ENCODE data around the gene PDK3. TPM values are rescaled to one million over a fixed set of nuclear protein-coding genes. Genes with fewer than 3 reads are reported as not detected.
A peak's percentile ranks its signal among the peaks of the same experiment; 100 is the strongest.

The PDK3 gene
- total and polyA plus RNA-seq, 2 donors, result 7.6 to 12.5 TPM

DNA sequence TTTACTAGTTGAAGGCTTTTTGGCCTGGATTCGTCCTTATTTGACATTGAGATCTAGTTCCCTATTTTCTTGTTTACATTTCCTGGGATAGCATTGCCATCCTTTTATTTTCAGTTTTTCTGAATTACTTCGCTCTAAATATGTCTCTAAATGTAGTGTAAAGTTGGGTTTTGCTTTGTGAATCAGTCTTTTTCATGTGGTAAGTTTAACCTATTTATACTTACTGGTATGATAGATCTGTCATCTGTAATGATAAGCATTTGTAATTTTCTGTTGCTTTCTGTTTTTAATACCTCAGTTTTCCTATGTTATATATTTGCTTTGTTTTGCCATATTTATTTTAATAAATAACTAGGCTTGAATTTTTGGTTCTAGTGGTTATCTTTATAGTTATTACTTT, 6.7 kb downstream of the PDK3 start:
- WGBS, result 50% methylated on average over 2 of the region's 2 CpGs
- peaks cover 0 to 8% of the 10 kb centered on the region in 2 donors for H3K4me1 ChIP-seq (ENCODE audit: control insufficient read depth in 2 of 2, insufficient read depth in 2 of 2, low read length in 2 of 2)

DNA sequence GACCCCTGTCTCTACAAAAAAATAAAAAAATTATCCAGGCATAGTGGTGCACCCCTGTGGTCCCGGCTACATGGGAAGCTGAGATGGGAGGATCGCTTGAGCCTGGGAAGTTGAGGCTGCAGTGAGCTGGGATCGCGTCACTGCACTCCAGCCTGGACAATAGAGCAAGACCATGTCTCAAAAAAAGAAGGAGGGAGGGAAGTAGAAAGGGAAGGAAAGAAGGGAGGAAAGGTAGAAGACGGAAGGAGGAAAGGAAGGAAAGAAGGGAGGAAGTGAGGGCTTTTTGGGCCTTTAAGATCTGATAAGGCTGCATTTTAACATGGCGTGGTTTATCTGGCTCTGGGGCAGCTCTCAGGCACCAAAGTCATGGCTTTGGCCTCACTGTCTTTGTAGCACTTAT, 10.4 kb downstream of the PDK3 start:
- no peak for DNase-seq (ENCODE audit: low read depth in 6 of 9, low spot score in 9 of 9)
- Histone ChIP-seq H3K27ac (ENCODE audit: low read depth in 1 of 2, low read length in 1 of 2) (no peak overlapping the region), H3K36me3 (ENCODE audit: control insufficient read depth in 2 of 2, insufficient read depth in 2 of 2, low read length in 1 of 2) (no peaks in the 10 kb centered on the region), H3K27me3 (ENCODE audit: control insufficient read depth in 2 of 2, insufficient read depth in 1 of 2, low read length in 1 of 2) (no peaks in the 10 kb centered on the region), H3K4me3 (ENCODE audit: low read length in 2 of 2) (no peak overlapping the region), H3K9me3 (ENCODE audit: control insufficient read depth in 2 of 2, insufficient read depth in 1 of 2, low read length in 1 of 2) (no peaks in the 10 kb centered on the region), H3K4me1 (ENCODE audit: control insufficient read depth in 2 of 2, insufficient read depth in 2 of 2, low read length in 2 of 2) (peaks cover 3 to 14% of the 10 kb centered on the region in 2 donors)
- 65% methylated on average over 6 of the region's 6 CpGs for WGBS

More for the DNA sequence above, 6.7 kb downstream of the PDK3 start:
- H3K9me3 ChIP-seq (ENCODE audit: control insufficient read depth in 2 of 2, insufficient read depth in 1 of 2, low read length in 1 of 2), result no peaks in the 10 kb centered on the region
- H3K4me3 ChIP-seq (ENCODE audit: low read length in 2 of 2), result no peak overlapping the region
- no peak overlapping the region for H3K27ac ChIP-seq (ENCODE audit: low read depth in 1 of 2, low read length in 1 of 2)
- no peaks in the 10 kb centered on the region for H3K27me3 ChIP-seq (ENCODE audit: control insufficient read depth in 2 of 2, insufficient read depth in 1 of 2, low read length in 1 of 2)
- no peak for DNase-seq (ENCODE audit: low read depth in 6 of 9, low spot score in 9 of 9)
- no peaks in the 10 kb centered on the region for H3K36me3 ChIP-seq (ENCODE audit: control insufficient read depth in 2 of 2, insufficient read depth in 2 of 2, low read length in 1 of 2)

DNA sequence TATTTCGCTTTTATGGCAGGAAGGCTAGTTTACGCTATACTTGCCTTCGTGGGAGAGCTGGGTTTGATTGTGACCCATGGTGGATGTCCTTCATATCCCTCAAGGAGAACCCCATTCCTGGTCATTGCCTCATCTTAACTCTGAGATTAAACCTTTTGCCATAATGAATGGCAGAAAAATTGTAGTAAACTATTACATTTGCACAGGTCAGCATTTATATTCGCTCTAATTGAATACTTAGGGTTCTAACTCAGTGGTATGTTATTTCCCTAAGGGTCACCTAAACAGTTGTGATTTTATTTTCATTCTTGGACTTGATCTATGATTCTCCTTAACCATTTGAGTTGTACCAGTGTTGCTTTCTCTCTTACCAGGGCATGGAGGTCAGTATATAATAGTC, 13.4 kb downstream of the PDK3 start:
- Histone ChIP-seq H3K27me3 (ENCODE audit: control insufficient read depth in 2 of 2, insufficient read depth in 1 of 2, low read length in 1 of 2) (no peaks in the 10 kb centered on the region), H3K36me3 (ENCODE audit: control insufficient read depth in 2 of 2, insufficient read depth in 2 of 2, low read length in 1 of 2) (no peaks in the 10 kb centered on the region), H3K4me1 (ENCODE audit: control insufficient read depth in 2 of 2, insufficient read depth in 2 of 2, low read length in 2 of 2) (peaks cover 6 to 21% of the 10 kb centered on the region in 2 donors), H3K27ac (ENCODE audit: low read depth in 1 of 2, low read length in 1 of 2) (peak overlapping the region in 1 of 2 donors; percentile 94), H3K9me3 (ENCODE audit: control insufficient read depth in 2 of 2, insufficient read depth in 1 of 2, low read length in 1 of 2) (no peaks in the 10 kb centered on the region), H3K4me3 (ENCODE audit: low read length in 2 of 2) (no peak overlapping the region)
- no peak for DNase-seq (ENCODE audit: low read depth in 6 of 9, low spot score in 9 of 9)
- 97% methylated on average over 4 of the region's 4 CpGs for WGBS

DNA sequence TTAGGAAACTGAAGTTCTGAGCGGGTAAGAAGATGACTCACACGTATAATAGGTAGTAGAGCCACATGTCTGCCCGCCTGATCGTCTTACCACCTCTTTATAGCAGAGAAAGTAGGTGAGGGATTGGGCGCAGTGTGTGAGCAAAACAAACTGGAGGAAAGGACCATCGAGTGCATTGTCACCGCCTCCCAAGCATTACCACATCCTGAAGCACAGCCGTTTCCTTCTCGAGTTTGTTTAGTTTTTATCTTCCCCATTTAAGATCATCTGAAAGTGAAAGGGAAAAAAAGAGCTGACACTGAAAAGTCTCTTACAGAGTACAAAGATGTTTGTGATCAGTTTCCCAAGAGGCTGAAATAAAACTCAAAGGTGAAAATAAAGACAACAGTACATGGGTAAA, 14.8 kb downstream of the PDK3 start:
- Histone ChIP-seq H3K27ac (ENCODE audit: low read depth in 1 of 2, low read length in 1 of 2) (peak overlapping the region; percentile 91 to 94), H3K36me3 (ENCODE audit: control insufficient read depth in 2 of 2, insufficient read depth in 2 of 2, low read length in 1 of 2) (no peaks in the 10 kb centered on the region), H3K27me3 (ENCODE audit: control insufficient read depth in 2 of 2, insufficient read depth in 1 of 2, low read length in 1 of 2) (no peaks in the 10 kb centered on the region), H3K9me3 (ENCODE audit: control insufficient read depth in 2 of 2, insufficient read depth in 1 of 2, low read length in 1 of 2) (no peaks in the 10 kb centered on the region), H3K4me3 (ENCODE audit: low read length in 2 of 2) (peak overlapping the region; percentile 23 to 43), H3K4me1 (ENCODE audit: control insufficient read depth in 2 of 2, insufficient read depth in 2 of 2, low read length in 2 of 2) (peaks cover 6 to 21% of the 10 kb centered on the region in 2 donors)
- DNase-seq (ENCODE audit: low read depth in 6 of 9, low spot score in 9 of 9), result peak; percentile 45 to 90 (median 68)
- WGBS, result 5% methylated on average over 9 of the region's 9 CpGs

DNA sequence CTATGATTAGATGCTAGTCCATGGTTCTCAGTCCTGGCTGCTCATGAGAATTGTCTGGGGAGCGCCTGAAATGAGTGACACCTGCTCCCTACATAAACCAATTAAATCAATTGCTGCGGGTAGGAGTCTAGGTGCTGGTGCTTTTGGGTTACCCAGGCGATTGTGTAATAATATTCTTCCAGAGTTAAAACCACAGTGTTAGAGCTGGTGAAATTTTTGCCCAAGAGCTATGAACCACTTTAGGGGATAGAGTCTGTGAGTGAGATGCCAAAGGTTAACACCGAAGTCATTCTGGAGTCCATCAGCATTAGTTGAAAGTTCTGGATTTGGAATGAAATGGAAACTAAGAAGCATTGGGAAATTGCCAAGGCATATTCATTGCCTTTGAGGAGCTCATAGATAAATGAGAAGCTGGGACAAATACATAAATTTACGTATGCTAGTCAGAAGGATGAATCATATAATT, 15.3 kb downstream of the PDK3 start:
- WGBS, result 29% methylated on average over 5 of the region's 5 CpGs
- H3K27me3 ChIP-seq (ENCODE audit: control insufficient read depth in 2 of 2, insufficient read depth in 1 of 2, low read length in 1 of 2), result no peaks in the 10 kb centered on the region
- no peak for DNase-seq (ENCODE audit: low read depth in 6 of 9, low spot score in 9 of 9)
- H3K27ac ChIP-seq (ENCODE audit: low read depth in 1 of 2, low read length in 1 of 2), result peak overlapping the region; percentile 91 to 94
- H3K36me3 ChIP-seq (ENCODE audit: control insufficient read depth in 2 of 2, insufficient read depth in 2 of 2, low read length in 1 of 2), result no peaks in the 10 kb centered on the region
- H3K4me3 ChIP-seq (ENCODE audit: low read length in 2 of 2), result peak overlapping the region; percentile 23 to 43
- no peaks in the 10 kb centered on the region for H3K9me3 ChIP-seq (ENCODE audit: control insufficient read depth in 2 of 2, insufficient read depth in 1 of 2, low read length in 1 of 2)
- H3K4me1 ChIP-seq (ENCODE audit: control insufficient read depth in 2 of 2, insufficient read depth in 2 of 2, low read length in 2 of 2), result peaks cover 6 to 21% of the 10 kb centered on the region in 2 donors

DNA sequence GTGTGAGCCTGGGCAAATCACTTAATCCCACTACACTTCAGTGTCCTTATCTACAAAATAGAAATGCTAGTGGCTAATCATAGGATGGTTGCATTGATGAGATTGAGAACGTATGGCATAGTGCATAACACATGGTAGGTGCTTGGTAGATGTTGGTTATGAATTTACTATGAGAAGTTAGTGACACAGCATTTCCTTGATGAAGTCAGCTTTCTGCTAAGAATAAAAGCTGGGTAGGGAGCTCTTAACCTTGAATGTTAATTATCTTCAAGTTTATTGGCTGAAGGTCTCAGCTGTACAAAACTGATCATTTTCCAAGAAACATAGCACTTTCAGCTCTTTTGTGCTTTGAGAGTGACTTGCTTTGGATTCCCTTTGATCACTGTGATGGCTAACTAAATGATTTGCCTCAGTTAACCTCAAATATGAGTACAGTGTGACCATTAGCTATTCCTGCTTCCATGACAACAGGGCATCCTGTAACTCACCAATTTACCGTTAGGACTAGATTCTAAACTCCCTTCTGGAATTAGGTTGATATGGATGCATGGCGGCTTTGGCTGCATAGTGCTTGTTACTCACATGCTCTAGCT, 17.8 kb downstream of the PDK3 start:
- Histone ChIP-seq H3K4me1 (ENCODE audit: control insufficient read depth in 2 of 2, insufficient read depth in 2 of 2, low read length in 2 of 2) (peaks cover 6 to 21% of the 10 kb centered on the region in 2 donors), H3K27ac (ENCODE audit: low read depth in 1 of 2, low read length in 1 of 2) (no peak overlapping the region), H3K9me3 (ENCODE audit: control insufficient read depth in 2 of 2, insufficient read depth in 1 of 2, low read length in 1 of 2) (no peaks in the 10 kb centered on the region), H3K36me3 (ENCODE audit: control insufficient read depth in 2 of 2, insufficient read depth in 2 of 2, low read length in 1 of 2) (no peaks in the 10 kb centered on the region), H3K27me3 (ENCODE audit: control insufficient read depth in 2 of 2, insufficient read depth in 1 of 2, low read length in 1 of 2) (no peaks in the 10 kb centered on the region), H3K4me3 (ENCODE audit: low read length in 2 of 2) (no peak overlapping the region)
- 56% methylated on average over 3 of the region's 3 CpGs for WGBS
- DNase-seq (ENCODE audit: low read depth in 6 of 9, low spot score in 9 of 9), result no peak

DNA sequence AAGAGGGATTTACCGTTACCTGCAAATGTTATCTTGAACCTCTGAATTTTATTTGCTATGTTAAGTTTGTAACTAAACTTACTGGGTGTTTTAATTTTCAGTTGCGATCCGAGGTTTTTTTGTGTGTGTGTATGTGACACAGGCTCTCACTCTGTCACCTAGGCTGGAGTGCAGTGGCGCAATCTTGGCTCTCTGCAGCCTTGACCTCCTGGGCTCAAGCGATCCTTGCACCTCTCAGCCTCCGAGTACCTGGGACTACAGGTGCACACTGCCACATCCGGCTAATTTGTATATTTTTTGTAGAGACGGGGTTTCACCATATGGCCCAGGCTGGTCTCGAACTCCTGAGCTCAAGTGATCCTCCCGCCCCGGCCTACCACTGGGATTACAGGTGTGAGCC, 18.5 kb downstream of the PDK3 start:
- no peak overlapping the region for H3K27ac ChIP-seq (ENCODE audit: low read depth in 1 of 2, low read length in 1 of 2)
- H3K27me3 ChIP-seq (ENCODE audit: control insufficient read depth in 2 of 2, insufficient read depth in 1 of 2, low read length in 1 of 2), result no peaks in the 10 kb centered on the region
- no peak for DNase-seq (ENCODE audit: low read depth in 6 of 9, low spot score in 9 of 9)
- peaks cover 6 to 19% of the 10 kb centered on the region in 2 donors for H3K4me1 ChIP-seq (ENCODE audit: control insufficient read depth in 2 of 2, insufficient read depth in 2 of 2, low read length in 2 of 2)
- no peaks in the 10 kb centered on the region for H3K36me3 ChIP-seq (ENCODE audit: control insufficient read depth in 2 of 2, insufficient read depth in 2 of 2, low read length in 1 of 2)
- H3K9me3 ChIP-seq (ENCODE audit: control insufficient read depth in 2 of 2, insufficient read depth in 1 of 2, low read length in 1 of 2), result no peaks in the 10 kb centered on the region
- 98% methylated on average over 11 of the region's 11 CpGs for WGBS
- H3K4me3 ChIP-seq (ENCODE audit: low read length in 2 of 2), result no peak overlapping the region

DNA sequence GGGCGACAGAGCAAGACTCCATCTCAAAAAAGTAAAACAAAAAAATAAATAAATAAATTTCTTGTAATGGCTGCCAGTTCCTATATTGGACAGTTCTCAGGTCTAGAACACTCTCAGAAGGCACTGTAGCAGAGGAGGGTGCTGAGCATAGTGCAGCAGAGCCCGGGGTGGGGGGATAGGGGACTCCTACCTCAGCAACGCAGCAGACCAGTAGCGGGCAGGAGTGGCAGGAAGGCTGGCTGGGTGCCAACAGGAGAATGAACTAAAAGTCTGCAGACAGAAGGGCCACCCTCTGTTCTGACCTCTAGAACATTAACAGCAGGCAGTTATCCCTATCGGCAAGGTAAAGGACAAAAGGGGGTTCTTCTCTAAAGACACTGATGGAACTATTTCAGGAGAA, 20.2 kb downstream of the PDK3 start:
- no peaks in the 10 kb centered on the region for H3K36me3 ChIP-seq (ENCODE audit: control insufficient read depth in 2 of 2, insufficient read depth in 2 of 2, low read length in 1 of 2)
- H3K27ac ChIP-seq (ENCODE audit: low read depth in 1 of 2, low read length in 1 of 2), result no peak overlapping the region
- no peaks in the 10 kb centered on the region for H3K27me3 ChIP-seq (ENCODE audit: control insufficient read depth in 2 of 2, insufficient read depth in 1 of 2, low read length in 1 of 2)
- no peak for DNase-seq (ENCODE audit: low read depth in 6 of 9, low spot score in 9 of 9)
- H3K4me3 ChIP-seq (ENCODE audit: low read length in 2 of 2), result no peak overlapping the region
- H3K9me3 ChIP-seq (ENCODE audit: control insufficient read depth in 2 of 2, insufficient read depth in 1 of 2, low read length in 1 of 2), result no peaks in the 10 kb centered on the region
- 80% methylated on average over 5 of the region's 5 CpGs for WGBS
- peaks cover 5 to 9% of the 10 kb centered on the region in 2 donors for H3K4me1 ChIP-seq (ENCODE audit: control insufficient read depth in 2 of 2, insufficient read depth in 2 of 2, low read length in 2 of 2)

DNA sequence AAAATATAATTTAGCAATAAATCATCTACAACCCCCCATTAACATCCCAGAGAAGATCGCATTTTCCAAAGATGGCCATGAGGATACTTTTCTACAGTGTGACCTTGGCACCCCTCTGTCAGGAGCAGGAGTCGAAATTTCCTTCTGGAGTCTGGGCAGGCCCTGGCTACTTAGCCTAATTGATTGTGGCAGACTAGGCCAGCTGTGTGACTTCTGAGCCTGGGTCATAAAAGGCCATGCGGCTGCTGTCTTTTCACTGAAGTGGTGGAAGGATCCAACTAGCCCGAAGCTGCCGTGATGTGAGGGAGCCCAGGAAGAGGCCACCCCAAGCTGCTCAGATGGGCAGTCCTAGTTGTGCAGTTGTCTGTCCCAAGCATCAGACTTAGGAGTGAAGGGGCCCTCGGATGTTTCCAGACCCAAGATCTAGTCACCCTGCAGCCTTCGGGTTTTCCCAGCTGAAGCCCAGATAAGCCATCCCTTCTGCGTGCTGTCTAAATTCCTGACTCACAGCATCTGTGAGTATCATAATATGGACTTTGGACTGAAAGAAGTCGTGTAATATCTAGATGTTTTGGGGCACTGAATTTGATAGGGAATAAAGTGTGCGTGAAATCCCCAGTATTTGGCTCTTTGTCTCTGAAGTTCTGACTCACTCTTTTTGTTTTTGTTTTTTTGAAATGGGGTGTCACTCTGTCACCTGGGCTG, 21.0 kb downstream of the PDK3 start:
- 98% methylated on average over 10 of the region's 10 CpGs for WGBS
- Histone ChIP-seq H3K4me1 (ENCODE audit: control insufficient read depth in 2 of 2, insufficient read depth in 2 of 2, low read length in 2 of 2) (peaks cover 0 to 2% of the 10 kb centered on the region in 2 donors), H3K4me3 (ENCODE audit: low read length in 2 of 2) (no peak overlapping the region), H3K36me3 (ENCODE audit: control insufficient read depth in 2 of 2, insufficient read depth in 2 of 2, low read length in 1 of 2) (no peaks in the 10 kb centered on the region), H3K27ac (ENCODE audit: low read depth in 1 of 2, low read length in 1 of 2) (no peak overlapping the region), H3K27me3 (ENCODE audit: control insufficient read depth in 2 of 2, insufficient read depth in 1 of 2, low read length in 1 of 2) (no peaks in the 10 kb centered on the region), H3K9me3 (ENCODE audit: control insufficient read depth in 2 of 2, insufficient read depth in 1 of 2, low read length in 1 of 2) (no peaks in the 10 kb centered on the region)
- no peak for DNase-seq (ENCODE audit: low read depth in 6 of 9, low spot score in 9 of 9)

Data from thymus (tissue), 11 donors.